ENCODE results near the gene FAM78B. TPM values are rescaled to one million over a fixed set of nuclear protein-coding genes. Genes with fewer than 3 reads are reported as not detected.

Gene FAM78B
- total RNA-seq, 1 donor from 2014 or later = not detected

GRCh38 chr1:166122873-166123466 lies 43.8 kb downstream of the FAM78B start:
- DNase-seq (ENCODE audit: extremely low read depth, low read depth, low spot score) = no peak

DNA sequence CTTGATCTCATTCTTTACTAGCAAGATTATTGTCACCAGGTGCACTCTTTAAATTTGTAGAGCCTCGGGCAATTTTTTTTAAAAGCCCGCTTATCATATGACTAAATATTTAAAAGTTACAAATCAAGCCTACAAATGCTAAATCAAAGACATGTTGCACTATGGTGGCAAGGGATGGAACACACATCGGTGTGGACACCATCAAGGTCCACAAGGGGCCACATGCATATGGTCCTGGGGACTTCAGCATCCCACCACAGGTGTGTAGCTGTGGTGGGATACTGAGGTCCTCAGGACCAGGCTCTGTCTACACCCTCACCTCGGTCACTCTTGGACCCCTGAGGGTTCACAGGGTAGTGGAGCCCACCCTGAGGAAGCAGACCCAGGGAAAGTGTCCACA lies 45.8 kb downstream of the FAM78B start:
- no peak for DNase-seq (ENCODE audit: extremely low read depth, low read depth, low spot score)

DNA sequence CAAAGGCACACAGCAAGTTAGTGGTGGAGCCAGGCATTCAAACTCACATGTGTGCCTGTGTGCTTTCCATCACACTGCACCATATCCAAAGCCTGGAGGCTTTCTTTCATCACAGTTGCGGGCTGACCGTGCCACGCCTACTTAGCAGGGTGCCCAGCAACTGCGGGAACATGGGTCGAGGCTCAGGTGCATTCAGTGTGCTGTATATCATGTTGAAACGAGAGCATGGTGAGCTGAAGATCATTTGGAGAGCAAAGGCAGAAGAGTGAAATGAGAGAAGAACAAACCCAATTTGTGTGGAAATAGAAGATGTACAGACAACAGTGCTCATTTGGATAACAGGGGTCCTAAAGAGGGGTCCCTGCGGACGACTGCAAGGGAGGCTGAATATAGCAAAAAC lies 46.5 kb downstream of the FAM78B start:
- DNase-seq (ENCODE audit: extremely low read depth, low read depth, low spot score) = no peak

GRCh38 chr1:166119471-166119965 lies 47.3 kb downstream of the FAM78B start:
- DNase-seq (ENCODE audit: extremely low read depth, low read depth, low spot score) = no peak

DNA sequence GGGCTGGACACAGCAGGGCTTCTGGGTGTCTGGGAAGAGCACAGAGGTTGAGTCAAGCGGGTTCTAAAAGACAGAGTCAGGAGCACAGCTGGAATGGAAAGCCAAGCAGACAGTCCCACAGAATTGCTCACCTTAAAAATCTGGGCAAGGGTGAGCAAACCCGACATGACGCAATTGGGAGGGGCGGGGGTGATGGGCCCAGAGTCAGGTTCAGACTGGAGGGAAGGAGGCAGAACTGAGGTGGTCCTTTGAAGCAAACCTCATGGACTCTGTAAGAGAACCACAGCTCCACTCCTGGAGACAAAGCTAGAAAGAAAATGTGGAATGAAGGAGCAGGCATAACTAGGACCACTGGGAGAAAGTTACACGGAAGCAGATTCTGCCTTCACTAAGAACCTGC lies 49.0 kb downstream of the FAM78B start:
- DNase-seq (ENCODE audit: extremely low read depth, low read depth, low spot score) = no peak

GRCh38 chr1:166116026-166116425 lies 50.8 kb downstream of the FAM78B start:
- no peak for DNase-seq (ENCODE audit: extremely low read depth, low read depth, low spot score)

- DNase-seq (ENCODE audit: extremely low read depth, low read depth, low spot score) = no peak
Measured at GRCh38 chr1:166114419-166114818, 52.4 kb downstream of the FAM78B start.

- DNase-seq (ENCODE audit: extremely low read depth, low read depth, low spot score) = no peak
Measured at GRCh38 chr1:166113630-166114029, 53.2 kb downstream of the FAM78B start.

DNA sequence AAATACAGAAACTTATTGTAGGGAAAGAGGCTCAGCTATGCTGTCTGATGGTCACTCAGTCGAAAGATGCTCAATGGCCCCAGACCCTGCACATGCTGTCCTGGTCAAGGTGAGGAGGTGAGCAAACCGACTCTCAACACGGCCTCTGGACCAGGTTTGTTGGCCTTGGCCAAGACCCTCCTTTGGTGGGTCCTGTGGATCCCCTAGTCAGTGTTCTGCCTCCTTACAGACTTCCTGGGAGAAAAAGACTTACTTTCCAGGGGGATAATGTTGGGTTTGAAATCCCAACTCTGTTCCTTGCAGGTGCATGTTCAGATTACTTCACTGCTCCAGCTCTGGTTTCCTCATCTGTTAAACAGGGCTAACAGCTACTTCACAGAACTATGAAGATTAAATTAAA lies 53.8 kb downstream of the FAM78B start:
- DNase-seq (ENCODE audit: extremely low read depth, low read depth, low spot score) = no peak

- no peak for DNase-seq (ENCODE audit: extremely low read depth, low read depth, low spot score)
Measured at GRCh38 chr1:166112425-166112824, 54.4 kb downstream of the FAM78B start.

- DNase-seq (ENCODE audit: extremely low read depth, low read depth, low spot score) = no peak
Measured at GRCh38 chr1:166111430-166111829, 55.4 kb downstream of the FAM78B start.

DNA sequence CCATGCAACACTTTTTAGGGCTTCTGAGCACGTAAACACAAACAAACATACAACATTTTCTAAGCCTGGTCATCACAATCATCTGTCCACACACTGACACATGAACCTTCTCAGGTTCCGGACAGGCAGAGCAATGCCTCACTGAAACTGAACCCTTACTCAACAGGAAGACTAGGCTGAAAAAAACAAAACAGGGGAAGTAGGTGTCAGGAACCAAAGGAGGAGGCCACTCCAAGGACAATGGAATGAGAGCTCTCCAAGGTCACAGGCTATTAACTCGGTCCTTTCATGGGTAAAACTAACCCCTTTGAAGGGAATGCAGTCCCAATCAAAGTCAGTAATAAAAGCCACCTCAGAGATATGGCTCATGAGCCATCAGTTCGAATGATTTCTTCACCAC lies 76.6 kb downstream of the FAM78B start:
- no peak for DNase-seq (ENCODE audit: extremely low read depth, low read depth, low spot score)

GRCh38 chr1:166089804-166090203 lies 77.0 kb downstream of the FAM78B start:
- no peak for DNase-seq (ENCODE audit: extremely low read depth, low read depth, low spot score)

DNA sequence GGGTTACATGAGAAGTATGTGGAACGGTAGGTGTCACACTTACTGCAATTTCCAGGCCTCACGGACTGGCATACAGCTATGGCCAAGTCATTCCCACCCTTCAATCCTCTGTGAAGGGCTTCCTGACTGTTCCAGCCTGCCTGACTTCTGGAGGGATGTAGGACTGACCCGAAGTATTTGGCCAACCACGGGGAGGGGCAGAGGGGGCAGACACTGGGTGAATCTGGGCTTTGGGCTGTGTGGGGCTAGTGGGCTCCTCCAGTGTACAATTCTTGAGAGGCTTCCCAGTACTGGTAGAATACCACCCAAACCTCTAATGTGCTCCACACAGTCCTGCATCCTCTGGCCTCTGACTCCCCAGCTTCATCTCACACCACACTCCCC lies 78.2 kb downstream of the FAM78B start:
- DNase-seq (ENCODE audit: extremely low read depth, low read depth, low spot score) = no peak

- DNase-seq (ENCODE audit: extremely low read depth, low read depth, low spot score) = no peak
Measured at GRCh38 chr1:166087734-166088571, 78.8 kb downstream of the FAM78B start.

DNA sequence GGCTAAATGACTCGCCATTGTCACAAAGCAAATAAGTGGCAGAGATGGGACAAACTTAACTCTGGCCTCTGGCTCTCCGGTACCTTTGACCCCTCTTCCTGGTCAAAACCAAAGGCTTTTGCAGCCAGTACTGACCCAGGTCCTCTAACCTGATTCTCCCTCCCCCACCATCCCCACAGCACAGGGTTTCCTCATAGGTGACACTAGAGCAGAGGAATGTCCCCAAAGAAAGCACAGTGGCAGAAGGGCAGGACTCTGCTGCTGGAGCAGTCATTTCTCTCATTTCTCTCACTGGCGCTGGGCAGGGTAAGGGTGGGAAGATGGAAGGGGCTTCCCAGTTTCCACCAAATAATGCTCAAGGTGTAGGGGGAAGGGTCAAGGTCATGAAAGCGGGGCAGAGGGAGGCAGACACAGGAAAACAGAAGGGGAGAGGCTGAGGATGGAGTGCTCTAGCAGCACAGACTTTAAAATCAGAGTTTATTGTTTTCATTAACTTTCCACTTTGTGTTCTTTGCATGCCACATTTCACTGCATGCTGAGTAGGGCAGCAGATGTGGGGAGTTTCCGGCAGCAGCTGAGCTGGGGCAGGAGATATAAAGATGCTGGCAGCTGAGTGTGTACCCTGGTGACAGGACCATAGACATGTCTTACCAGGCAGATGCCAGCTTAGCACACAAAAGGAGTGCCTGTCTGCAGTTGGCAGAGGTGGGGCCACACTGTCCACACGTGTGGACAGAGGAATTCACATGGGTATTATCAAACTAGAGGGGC lies 80.5 kb downstream of the FAM78B start:
- no peak for DNase-seq (ENCODE audit: extremely low read depth, low read depth, low spot score)

DNA sequence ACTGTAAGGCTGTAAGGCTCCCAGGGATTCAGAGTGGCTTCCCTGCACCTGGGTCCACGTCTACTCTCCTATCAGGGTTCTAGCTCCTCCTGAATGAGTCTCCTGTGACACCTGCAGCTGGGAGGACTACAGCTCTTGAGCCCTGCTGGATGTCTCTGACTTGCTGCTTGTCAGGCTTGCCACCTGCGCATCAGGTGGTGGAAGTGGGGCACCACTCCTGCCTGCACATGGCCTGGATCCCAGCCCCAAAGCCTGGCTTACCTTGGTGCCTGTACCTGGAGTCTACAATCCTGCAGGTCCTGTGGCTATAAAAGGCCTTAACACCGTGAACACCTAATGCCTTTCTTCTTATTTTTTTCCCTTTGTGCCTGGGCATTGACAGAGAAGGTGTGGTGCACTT lies 82.2 kb downstream of the FAM78B start:
- DNase-seq (ENCODE audit: extremely low read depth, low read depth, low spot score) = no peak

- no peak for DNase-seq (ENCODE audit: extremely low read depth, low read depth, low spot score)
Measured at GRCh38 chr1:166083887-166084286, 82.9 kb downstream of the FAM78B start.

- no peak for DNase-seq (ENCODE audit: extremely low read depth, low read depth, low spot score)
Measured at GRCh38 chr1:166082601-166083000, 84.2 kb downstream of the FAM78B start.

DNA sequence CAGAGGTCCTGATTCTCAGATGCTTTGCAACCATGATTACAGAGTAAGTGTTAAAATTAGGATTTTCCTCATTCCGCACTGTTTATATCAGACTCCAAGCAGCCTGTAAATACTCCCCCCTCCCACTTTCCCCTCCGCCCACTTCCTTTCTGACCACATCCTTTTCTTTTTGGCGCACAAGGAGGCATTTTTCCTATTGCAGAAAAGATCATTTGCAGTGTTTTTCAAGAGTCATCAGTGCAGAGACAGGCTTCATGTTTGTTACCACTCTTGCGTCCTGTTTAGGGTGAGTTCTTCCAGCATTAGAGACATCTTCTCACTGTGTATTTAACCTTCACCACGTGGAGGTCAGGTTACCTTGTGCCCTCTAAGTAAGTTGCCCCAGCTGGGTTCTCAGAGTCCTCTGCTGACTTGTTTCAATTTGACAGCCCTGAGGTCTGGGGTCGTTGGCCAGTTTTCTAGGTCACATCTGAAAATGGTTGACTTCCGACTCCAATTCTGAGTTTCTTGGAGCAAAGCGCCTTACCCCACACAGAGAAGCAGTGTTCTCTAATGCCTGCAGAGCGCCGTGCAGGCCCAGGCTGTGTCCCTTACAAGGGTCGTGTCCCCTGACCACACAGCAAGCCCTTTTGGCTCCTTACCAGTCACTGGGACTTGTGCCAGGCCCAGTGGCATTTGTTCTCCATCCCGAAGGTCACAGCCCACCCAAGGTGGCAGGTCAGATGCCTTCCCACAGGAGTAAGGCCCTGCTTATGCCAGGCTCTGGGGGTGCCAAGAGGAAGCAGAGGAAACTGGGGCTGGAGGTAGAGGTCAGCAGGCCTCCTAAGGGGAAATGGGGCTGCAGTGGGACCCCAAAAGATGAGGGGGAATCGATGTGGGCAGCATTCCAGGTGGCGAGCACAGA lies 85.6 kb downstream of the FAM78B start:
- no peak for DNase-seq (ENCODE audit: extremely low read depth, low read depth, low spot score)

All from glomerular endothelial cell (primary cell).